GM23248 (cell line): ENCODE data around the gene PLD4. TPM values are rescaled to one million over a fixed set of nuclear protein-coding genes. Genes with fewer than 3 reads are reported as not detected.

Experiments used
- DNase-seq: peaks from one replicate; pipeline ENCODE4 v3.0.0-alpha.2; 2015
- H2AFZ ChIP-seq: fragments of 200-600 bp; sonication (generic); 2 replicates; pipeline ENCODE4 v1.6.1; 2016; ENCODE audit warnings: antibody characterized with exemption
- H3F3A ChIP-seq: fragments of 200-600 bp; sonication (generic); 2 replicates; pipeline ENCODE4 v1.6.1; 2016; ENCODE audit warnings: mild to moderate bottlenecking, antibody characterized with exemption, mixed run types; ENCODE audit not compliant: insufficient read depth
- H3K27ac ChIP-seq: fragments of 200-600 bp; sonication (generic); 2 replicates; pipeline ENCODE4 v1.5.1; 2016; ENCODE audit warnings: mild to moderate bottlenecking
- H3K27me3 ChIP-seq: fragments of 200-600 bp; sonication (generic); replicated peaks from 2 replicates; pipeline ENCODE4 v1.6.1; 2016; ENCODE audit warnings: mild to moderate bottlenecking; ENCODE audit not compliant: insufficient read depth
- H3K36me3 ChIP-seq: fragments of 200-600 bp; sonication (generic); 2 replicates; pipeline ENCODE4 v1.6.1; 2016; ENCODE audit warnings: low read depth, mild to moderate bottlenecking
- H3K4me1 ChIP-seq: fragments of 200-600 bp; sonication (generic); 2 replicates; pipeline ENCODE4 v1.6.1; 2016; ENCODE audit warnings: mild to moderate bottlenecking; ENCODE audit not compliant: insufficient read depth
- H3K4me2 ChIP-seq: fragments of 200-600 bp; sonication (generic); one replicate; pipeline ENCODE4 v1.6.1; 2016; ENCODE audit warnings: mild to moderate bottlenecking; ENCODE audit not compliant: unreplicated experiment
- H3K4me3 ChIP-seq: fragments of 200-600 bp; sonication (generic); 2 replicates; pipeline ENCODE4 v1.5.1; 2016; ENCODE audit warnings: mild to moderate bottlenecking
- H3K79me2 ChIP-seq: fragments of 200-600 bp; sonication (generic); 2 replicates; pipeline ENCODE4 v1.6.1; 2016; ENCODE audit warnings: mild to moderate bottlenecking; ENCODE audit not compliant: insufficient read depth
- H3K9ac ChIP-seq: fragments of 200-600 bp; sonication (generic); 2 replicates; pipeline ENCODE4 v1.6.1; 2016; ENCODE audit warnings: mild to moderate bottlenecking
- H3K9me2 ChIP-seq: fragments of 200-600 bp; sonication (generic); 2 replicates; pipeline ENCODE4 v1.6.1; 2016; ENCODE audit warnings: mixed run types, mild to moderate bottlenecking, moderate library complexity; ENCODE audit not compliant: insufficient read depth
- H3K9me3 ChIP-seq: fragments of 200-600 bp; sonication (generic); one replicate; pipeline ENCODE4 v1.6.1; 2017; ENCODE audit warnings: low read depth
- H4K20me1 ChIP-seq: fragments of 200-600 bp; sonication (generic); 2 replicates; pipeline ENCODE4 v1.6.0; 2016; ENCODE audit not compliant: insufficient read depth
- EZH2 ChIP-seq: fragments of 200-600 bp; sonication (generic); IDR thresholded peaks from 2 replicates; pipeline ENCODE4 v1.6.1; 2018; ENCODE audit warnings: antibody characterized with exemption, mild to moderate bottlenecking; ENCODE audit not compliant: insufficient read depth, poor library complexity, severe bottlenecking
- EZH2phosphoT487 ChIP-seq: fragments of 200-600 bp; sonication (generic); IDR thresholded peaks from 2 replicates; pipeline ENCODE4 v1.6.1; 2018; ENCODE audit warnings: antibody characterized with exemption, moderate library complexity, mild to moderate bottlenecking, low read depth; ENCODE audit not compliant: insufficient read depth
- WGBS, 2 experiments: methylation state at CpG; one replicate each; pipeline ENCODE4 v1.1.6; 2015 to 2017; ENCODE audit warnings: low lambda C conversion rate in 2 of 2, low coverage in 1 of 2; ENCODE audit errors: missing lambda C conversion rate in 2 of 2; 5-methylcytosine and 5-hydroxymethylcytosine counted together
- in situ Hi-C: fragments of 300-500 bp; cut with MboI; formaldehyde crosslinking; loops from 2 replicates; pipeline ENCODE4 v1.15.0; 2020
- polyA plus RNA-seq: library from polyadenylated mRNA; unstranded; fragments of >200 nt; fragmentation: Nextera tagmentation; extraction: Ambion mirVana; gene quantifications from 2 replicates; pipeline ENCODE4 v1.2.1, GENCODE V29; 2016
- total RNA-seq: library from RNA; depleted of rRNA; stranded (reverse); fragments of >200 nt; shearing (Covaris generic); gene quantifications from 2 replicates; pipeline ENCODE4 v1.2.3, GENCODE V29; 2014

PLD4 gene
- total and polyA plus RNA-seq, 2 experiments from 2014 or later = not detected

- DNase-seq = no peak
- TF ChIP-seq EZH2phosphoT487 = no peak
- TF ChIP-seq EZH2 = no peak
- no peaks in the 10 kb centered on the region for H3K36me3 ChIP-seq
- H4K20me1 ChIP-seq = no peaks in the 10 kb centered on the region
- H3K4me2 ChIP-seq = no peak overlapping the region
- H3K27ac ChIP-seq = no peak overlapping the region
- in situ Hi-C loops = no loop called here
- WGBS, 2 experiments = 93 to 99% methylated on average over 14 to 15 of the region's 15 CpGs
- H3K9ac ChIP-seq = no peak overlapping the region
- H3K27me3 ChIP-seq = no peaks in the 10 kb centered on the region
- H3K9me3 ChIP-seq = no peaks in the 10 kb centered on the region
- no peaks in the 10 kb centered on the region for H3K4me1 ChIP-seq
- no peak overlapping the region for H2AFZ ChIP-seq
- H3K79me2 ChIP-seq = peaks cover 8% of the 10 kb centered on the region
- H3F3A ChIP-seq = no peaks in the 10 kb centered on the region
- no peaks in the 10 kb centered on the region for H3K9me2 ChIP-seq
- H3K4me3 ChIP-seq = no peak overlapping the region
These were observed 44.6 kb upstream of the PLD4 start for GRCh38 chr14:104879983-104880565.

GRCh38 chr14:104880584-104881210, 44.0 kb upstream of the PLD4 start:
- Histone ChIP-seq H3K79me2 (peaks cover 2% of the 10 kb centered on the region; the same call in 1 of the 2 replicates), H3K36me3 (no peaks in the 10 kb centered on the region), H4K20me1 (no peaks in the 10 kb centered on the region), H3K4me1 (no peaks in the 10 kb centered on the region), H3K27ac (no peak overlapping the region), H2AFZ (no peak overlapping the region), H3F3A (no peaks in the 10 kb centered on the region), H3K9me2 (no peaks in the 10 kb centered on the region), H3K9ac (no peak overlapping the region), H3K27me3 (no peaks in the 10 kb centered on the region), H3K9me3 (no peaks in the 10 kb centered on the region), H3K4me2 (no peak overlapping the region), H3K4me3 (no peak overlapping the region)
- TF ChIP-seq EZH2phosphoT487 (no peak), EZH2 (no peak)
- no peak for DNase-seq
- in situ Hi-C loops = no loop called here
- WGBS, 2 experiments = 85 to 86% methylated on average over 7 of the region's 7 CpGs

- TF ChIP-seq EZH2 (no peak), EZH2phosphoT487 (no peak)
- Histone ChIP-seq H3K27ac (no peak overlapping the region), H3K36me3 (no peaks in the 10 kb centered on the region), H2AFZ (no peak overlapping the region), H4K20me1 (no peaks in the 10 kb centered on the region), H3F3A (no peaks in the 10 kb centered on the region), H3K9ac (no peak overlapping the region), H3K4me1 (no peaks in the 10 kb centered on the region), H3K9me3 (no peaks in the 10 kb centered on the region), H3K27me3 (no peaks in the 10 kb centered on the region), H3K4me3 (no peak overlapping the region), H3K4me2 (no peak overlapping the region), H3K9me2 (no peaks in the 10 kb centered on the region), H3K79me2 (no peaks in the 10 kb centered on the region)
- no peak for DNase-seq
- 82 to 88% methylated on average over 11 to 13 of the region's 13 CpGs for WGBS, 2 experiments
- in situ Hi-C loops = no loop called here
These were observed 43.2 kb upstream of the PLD4 start for GRCh38 chr14:104881369-104881979.

- DNase-seq = no peak
- WGBS, 2 experiments = 81 to 85% methylated on average over 8 to 13 of the region's 13 CpGs
- in situ Hi-C loops = no loop called here
These were observed 42.2 kb upstream of the PLD4 start for GRCh38 chr14:104882325-104882973.

More at GRCh38 chr14:104882325-104882973, 42.2 kb upstream of the PLD4 start:
- Histone ChIP-seq H3F3A (no peaks in the 10 kb centered on the region), H3K4me3 (no peak overlapping the region), H3K27ac (no peak overlapping the region), H2AFZ (no peak overlapping the region), H3K4me2 (no peak overlapping the region), H3K9ac (no peak overlapping the region), H3K36me3 (no peaks in the 10 kb centered on the region), H4K20me1 (no peaks in the 10 kb centered on the region), H3K27me3 (no peaks in the 10 kb centered on the region), H3K79me2 (no peaks in the 10 kb centered on the region), H3K4me1 (no peaks in the 10 kb centered on the region), H3K9me3 (no peaks in the 10 kb centered on the region), H3K9me2 (no peaks in the 10 kb centered on the region)
- no peak for TF ChIP-seq EZH2phosphoT487
- TF ChIP-seq EZH2 = no peak
